GM19238 (cell line): ENCODE results near the gene LRMDA.

Experiments
- DNase-seq: peaks from one replicate; pipeline ENCODE4 v3.0.0; 2011; ENCODE audit warnings: low spot score; ENCODE audit not compliant: insufficient read length

LRMDA gene

DNA sequence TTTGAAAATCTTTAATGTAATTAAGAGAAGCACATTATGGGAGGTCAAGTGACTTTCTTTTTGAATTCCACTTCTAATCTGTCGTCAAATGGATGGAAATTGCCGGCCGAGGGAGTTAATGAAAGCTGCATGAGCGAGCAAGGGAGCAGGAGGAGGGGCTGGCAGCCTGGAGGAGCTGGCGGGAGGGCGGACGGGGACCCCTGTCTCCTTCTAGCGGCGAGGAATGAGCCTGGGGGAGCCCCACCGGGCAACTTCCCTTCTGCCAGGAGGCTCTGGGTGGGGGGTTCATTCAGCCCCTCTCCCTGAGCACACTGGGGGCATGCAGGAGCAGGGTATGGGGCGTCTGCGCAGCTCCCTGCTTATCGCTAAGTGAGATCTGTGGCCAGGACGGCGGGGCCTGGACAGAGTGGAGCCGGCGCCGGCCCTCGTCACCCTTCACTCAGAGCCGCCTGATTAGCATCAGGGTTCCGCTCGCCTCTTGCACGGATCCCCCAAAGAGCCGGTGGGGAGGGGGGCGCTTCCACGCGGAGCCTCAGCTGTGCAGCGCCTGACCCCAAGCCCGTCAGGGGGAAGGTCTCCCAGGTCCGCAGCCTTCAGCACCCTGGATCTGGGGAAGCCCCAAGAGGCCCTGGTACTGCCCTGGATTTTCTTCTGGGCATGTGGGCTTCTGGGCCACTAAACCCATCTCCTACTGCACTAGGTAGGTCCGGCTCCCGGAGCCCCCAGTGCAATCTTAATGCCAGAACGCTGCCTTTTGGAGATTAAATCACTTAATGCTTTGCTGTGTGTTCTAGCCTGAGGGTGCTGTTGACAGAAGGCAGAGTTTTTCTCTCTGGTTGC lies 680.8 kb downstream of the LRMDA start:
- DNase-seq, result no peak

GRCh38 chr10:76112826-76113150 lies 681.4 kb downstream of the LRMDA start:
- no peak for DNase-seq

DNA sequence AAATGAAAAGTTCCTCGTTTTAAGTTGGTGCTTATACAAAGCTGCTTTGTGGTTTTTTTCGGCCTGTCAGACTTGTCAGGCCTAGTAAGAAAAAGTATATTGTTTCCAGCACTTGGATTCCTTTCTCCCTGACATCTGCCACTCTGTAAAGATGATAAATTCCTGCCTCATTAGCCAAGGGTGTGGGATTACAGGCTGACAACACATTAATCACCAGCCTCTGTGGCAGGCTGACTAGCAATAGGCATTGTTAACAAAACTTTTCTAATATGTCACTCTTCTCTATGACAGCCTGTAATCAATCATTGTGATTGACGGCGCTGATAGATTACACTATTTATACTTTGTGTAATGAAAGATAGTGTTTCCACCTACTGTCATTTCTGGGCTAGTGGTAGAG lies 682.5 kb downstream of the LRMDA start:
- DNase-seq, result no peak

DNA sequence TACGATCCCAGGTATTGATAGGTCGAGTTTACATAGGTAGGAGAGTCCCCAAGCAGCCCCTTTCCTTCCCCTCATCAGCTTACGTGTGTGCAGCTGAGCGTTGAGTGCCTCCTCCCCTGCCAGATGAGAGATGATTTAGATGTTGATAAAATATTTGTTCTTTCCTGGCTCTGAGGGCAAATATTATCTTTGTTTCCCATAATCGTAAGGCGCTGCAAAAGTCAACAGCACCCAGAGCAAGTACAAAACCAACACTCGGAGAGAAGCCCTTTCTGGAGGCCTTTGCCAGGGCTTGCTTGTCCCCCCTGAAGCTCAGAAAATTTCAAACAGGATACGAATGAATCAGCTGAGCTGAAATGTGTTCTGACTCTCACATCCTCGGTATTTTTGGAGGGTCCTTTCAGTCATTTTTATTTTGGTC lies 683.2 kb downstream of the LRMDA start:
- DNase-seq, result no peak

- DNase-seq, result no peak
Observed at GRCh38 chr10:76115131-76115470, 683.7 kb downstream of the LRMDA start.

DNA sequence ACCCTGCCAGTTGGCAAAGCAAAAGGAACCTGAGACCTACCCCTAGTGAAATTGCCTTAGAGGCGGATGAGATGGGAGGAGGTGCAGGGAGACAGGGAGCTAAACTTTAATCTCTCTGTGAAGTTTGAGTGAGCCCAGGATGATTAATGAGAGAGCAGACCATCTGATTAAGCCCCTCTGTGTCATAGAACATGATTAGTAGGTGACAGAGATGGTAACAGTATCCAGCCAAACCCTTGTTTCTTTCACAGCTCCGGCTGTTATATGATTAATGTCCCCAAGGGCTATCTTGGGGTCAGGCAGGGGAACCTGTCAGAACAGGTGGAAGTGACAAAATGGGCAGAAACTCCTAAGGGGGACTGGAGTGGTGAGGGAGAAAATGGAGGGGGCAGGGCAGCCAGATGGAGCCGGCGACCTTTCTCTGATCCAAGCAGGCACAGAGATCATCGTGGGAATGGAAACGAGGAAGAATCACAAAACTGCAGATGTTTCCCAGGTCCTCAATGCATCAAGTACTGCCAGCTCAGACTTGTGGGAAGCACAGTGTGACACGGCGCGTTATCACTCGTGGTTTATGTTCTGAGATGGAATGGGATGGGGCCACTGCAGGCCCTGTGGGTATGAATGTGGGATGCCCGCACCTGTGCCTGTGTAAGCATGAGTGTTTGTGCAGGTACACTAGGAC lies 684.2 kb downstream of the LRMDA start:
- DNase-seq, result no peak

GRCh38 chr10:76116523-76116922 lies 685.1 kb downstream of the LRMDA start:
- DNase-seq, result no peak

DNA sequence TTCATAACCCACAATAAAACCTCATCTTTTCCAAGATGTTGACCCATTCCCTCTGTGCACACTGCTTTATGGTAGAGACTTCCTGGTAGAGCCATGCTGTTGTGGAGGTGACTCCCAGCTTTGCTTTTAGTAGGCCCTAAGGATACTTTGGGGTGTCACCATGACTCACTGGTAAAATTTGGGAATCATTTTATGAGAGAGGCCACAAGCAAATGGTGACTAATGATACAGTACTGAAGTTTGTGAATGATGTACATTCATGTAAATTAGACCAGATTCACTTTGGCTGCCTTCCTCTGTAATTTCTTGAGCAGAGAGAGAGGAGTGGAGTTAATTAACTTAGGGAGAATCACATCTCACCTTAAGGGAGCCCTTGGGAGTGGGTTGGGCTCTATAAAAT lies 686.5 kb downstream of the LRMDA start:
- no peak for DNase-seq

DNA sequence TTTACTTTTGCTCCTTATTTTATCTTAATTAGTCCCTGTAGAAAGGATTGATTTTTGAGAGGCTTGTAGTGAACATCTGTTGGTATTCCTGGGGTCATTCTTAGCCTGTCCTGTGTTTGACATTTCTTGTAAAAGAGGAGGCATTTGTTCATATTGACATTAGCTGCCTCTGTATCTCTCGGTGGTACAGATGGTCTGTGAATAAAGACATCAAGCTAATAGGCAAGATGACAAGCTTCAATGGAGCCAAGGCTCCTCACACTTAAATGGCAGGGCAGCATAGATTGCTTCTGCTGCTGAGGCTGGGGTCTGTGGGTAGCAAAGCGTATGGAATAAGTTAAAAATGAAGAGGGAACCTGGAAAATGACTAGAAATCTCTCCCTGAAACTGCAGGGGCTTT lies 687.6 kb downstream of the LRMDA start:
- no peak for DNase-seq

- no peak for DNase-seq
Observed at GRCh38 chr10:76119515-76119914, 688.1 kb downstream of the LRMDA start.

DNA sequence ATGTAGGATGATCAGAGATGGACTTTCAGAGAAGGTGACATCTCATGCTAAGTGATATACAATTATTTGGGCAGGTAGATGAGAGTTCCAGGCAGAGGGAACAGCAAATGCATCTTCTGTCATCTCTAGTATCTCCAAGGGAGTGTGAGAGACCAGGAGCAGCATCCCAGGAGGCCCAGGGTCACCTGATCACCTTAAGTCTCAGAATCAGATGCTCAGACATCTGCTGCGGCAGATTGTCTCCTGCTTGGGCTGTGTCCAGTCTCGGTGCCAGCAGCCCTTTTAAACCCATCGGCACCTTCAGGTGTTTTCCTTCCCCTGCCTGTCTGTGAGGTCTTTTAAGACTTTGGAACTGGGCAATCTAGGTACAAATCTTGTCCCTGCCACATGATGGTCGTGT lies 690.6 kb downstream of the LRMDA start:
- DNase-seq, result no peak

GRCh38 chr10:76124280-76124679 lies 692.9 kb downstream of the LRMDA start:
- DNase-seq, result no peak

DNA sequence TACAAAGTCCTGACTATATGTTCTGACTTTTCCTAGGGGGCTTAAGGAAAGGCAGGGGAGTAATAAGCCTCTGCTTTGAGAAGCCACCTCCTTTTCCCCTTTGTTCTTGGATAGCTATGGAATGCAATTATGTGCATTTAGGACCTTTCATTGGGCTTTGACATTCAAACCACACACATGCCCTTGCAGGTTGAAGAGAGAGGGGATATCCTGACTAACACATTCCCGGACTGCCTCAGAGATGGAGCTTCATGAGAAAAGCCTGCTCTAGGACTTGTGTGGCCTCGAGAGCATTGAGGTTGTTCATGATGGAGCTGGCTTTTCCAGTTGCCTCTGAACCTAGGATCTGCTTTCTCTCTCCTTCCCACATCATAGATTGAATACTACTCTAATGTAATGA lies 694.5 kb downstream of the LRMDA start:
- DNase-seq, result no peak

- no peak for DNase-seq
Observed at GRCh38 chr10:76126607-76127527, 695.4 kb downstream of the LRMDA start.

DNA sequence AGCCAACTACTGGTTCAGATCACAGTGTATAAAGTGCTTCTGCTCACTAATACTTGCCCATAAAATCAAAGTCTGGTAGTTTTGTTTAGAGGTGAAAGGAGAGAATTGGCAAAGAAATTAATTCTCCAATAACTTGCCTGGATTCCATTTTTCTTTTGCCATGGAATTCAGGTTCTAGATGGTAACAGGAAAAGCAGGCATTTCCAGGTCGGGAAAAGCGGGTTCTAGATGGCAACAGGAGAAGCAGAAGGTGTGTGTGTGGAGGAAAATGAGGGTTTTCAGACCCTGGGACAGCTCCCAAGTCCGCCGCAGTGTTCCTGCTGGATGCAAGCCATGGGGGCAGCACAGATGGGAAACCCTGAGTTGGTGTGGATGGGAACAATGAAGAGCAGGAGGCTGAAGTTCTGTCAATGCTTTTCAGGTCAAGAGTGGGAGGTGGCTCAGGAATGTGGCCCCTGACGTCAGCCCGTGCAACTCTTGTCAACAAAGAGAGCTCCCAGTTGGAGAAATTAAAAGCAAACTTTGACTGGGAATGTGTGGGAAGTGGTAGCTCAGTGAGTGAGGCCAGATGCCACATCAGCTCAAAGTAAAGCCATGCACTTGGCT lies 696.7 kb downstream of the LRMDA start:
- no peak for DNase-seq

DNA sequence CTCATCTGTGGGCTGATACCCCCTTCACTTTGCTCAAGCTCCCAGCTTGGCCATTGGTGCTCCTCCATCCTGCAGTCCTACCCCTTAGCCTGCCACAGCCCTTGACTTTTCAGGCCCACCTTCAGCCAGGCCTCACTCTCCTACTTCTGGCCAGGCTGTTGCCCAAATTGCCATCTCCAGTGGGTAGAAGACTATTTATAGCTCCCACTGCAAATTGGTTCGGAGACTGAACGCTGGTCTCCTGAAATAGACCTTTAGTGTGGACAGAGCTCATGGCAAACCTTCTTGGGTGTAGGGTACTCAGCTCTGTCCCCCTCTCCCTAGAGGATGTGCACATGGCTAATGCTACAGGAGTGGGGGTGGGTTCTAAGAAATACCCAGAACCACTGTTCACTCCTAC lies 697.8 kb downstream of the LRMDA start:
- DNase-seq, result no peak

- no peak for DNase-seq
Observed at GRCh38 chr10:76130892-76131291, 699.5 kb downstream of the LRMDA start.

DNA sequence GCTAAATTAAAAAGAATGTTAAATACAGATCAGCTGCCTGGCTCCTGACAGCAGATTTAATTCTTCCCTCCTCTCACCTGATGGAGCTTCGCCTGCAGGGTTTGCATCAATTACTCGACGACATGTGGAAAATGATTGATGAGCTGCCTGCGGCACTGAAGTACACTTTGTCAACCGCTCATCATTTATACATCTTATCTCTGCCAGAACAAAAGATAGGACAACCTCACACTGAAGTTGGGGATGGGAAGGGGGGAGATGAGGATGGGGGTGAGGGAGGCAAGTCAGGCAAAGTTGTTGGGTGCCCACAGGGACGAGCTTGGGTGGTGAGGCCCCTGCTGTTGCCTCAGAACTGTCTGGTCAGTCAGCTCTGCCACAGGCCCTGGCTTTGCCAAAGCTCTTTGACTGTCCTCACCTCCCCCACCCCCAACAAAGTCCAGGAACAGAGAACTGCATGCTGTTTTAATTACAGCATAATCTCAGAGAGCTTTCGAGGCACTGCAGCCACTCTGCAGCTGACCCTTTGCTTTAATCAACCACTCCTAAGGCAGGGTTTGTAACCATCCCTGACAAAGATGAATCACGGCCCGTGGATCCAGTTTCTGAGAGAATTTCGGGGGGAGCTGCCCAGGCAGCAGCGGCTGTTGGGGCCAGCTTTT lies 702.3 kb downstream of the LRMDA start:
- DNase-seq, result no peak

GRCh38 chr10:76136961-76137360 lies 705.5 kb downstream of the LRMDA start:
- no peak for DNase-seq

- no peak for DNase-seq
Observed at GRCh38 chr10:76138286-76138685, 706.9 kb downstream of the LRMDA start.

GRCh38 chr10:76138906-76139305 lies 707.5 kb downstream of the LRMDA start:
- DNase-seq, result no peak
